ENCODE measurements around the gene PSMB10.

GRCh38 chr16:67885976-67886375 lies 50.7 kb downstream of the PSMB10 start:
- TF ChIP-seq, protein P1, sequence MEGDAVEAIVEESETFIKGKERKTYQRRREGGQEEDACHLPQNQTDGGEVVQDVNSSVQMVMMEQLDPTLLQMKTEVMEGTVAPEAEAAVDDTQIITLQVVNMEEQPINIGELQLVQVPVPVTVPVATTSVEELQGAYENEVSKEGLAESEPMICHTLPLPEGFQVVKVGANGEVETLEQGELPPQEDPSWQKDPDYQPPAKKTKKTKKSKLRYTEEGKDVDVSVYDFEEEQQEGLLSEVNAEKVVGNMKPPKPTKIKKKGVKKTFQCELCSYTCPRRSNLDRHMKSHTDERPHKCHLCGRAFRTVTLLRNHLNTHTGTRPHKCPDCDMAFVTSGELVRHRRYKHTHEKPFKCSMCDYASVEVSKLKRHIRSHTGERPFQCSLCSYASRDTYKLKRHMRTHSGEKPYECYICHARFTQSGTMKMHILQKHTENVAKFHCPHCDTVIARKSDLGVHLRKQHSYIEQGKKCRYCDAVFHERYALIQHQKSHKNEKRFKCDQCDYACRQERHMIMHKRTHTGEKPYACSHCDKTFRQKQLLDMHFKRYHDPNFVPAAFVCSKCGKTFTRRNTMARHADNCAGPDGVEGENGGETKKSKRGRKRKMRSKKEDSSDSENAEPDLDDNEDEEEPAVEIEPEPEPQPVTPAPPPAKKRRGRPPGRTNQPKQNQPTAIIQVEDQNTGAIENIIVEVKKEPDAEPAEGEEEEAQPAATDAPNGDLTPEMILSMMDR (IDR thresholded peaks at IDR 0.05; ENCODE audit: low read depth, low read length), result no peak
- no peak for TF ChIP-seq EZH2phosphoT487 (IDR thresholded peaks at IDR 0.05; ENCODE audit: low read depth)
